Panc1 (cell line): ENCODE data around the gene KRT35. TPM values are rescaled to one million over a fixed set of nuclear protein-coding genes. Genes with fewer than 3 reads are reported as not detected.

Source experiments
- ATAC-seq: fragments of 200-7000 bp; cut with Tn5 transposase; 2 replicates; pipeline ENCODE4 v1.9.1; 2020; ENCODE audit warnings: mild to moderate bottlenecking, moderate library complexity
- BruUV-seq: library from RNA; stranded (reverse); fragments of 400-500 nt; replicated peaks from 2 replicates; lab custom pipeline; 2021; lab: Mats Ljungman, UMichigan
- CTCF ChIA-PET: fragments of 300-600 bp; sonication (Branson Sonifier 250); formaldehyde crosslinking; loops from one replicate; lab custom pipeline; 2022; ENCODE audit warnings: antibody characterized with exemption; lab: Charles Lee
- POLR2A ChIA-PET: fragments of 300-600 bp; sonication (Branson Sonifier 250); formaldehyde crosslinking; loops from one replicate; lab custom pipeline; 2022; ENCODE audit warnings: antibody characterized with exemption; lab: Charles Lee
- DNase-seq: peaks from one replicate; pipeline ENCODE4 v3.0.0-alpha.2; 2010; ENCODE audit warnings: low read depth, low spot score
- H3K27ac ChIP-seq: 2 replicates; pipeline ENCODE4 v1.5.1; 2011; ENCODE audit warnings: mild to moderate bottlenecking, low read length, inconsistent platforms
- H3K27me3 ChIP-seq: fragments of 200-500 bp; sonication (Bioruptor generic); 2 replicates; pipeline ENCODE4 v1.6.0; 2014; ENCODE audit warnings: low read length, inconsistent platforms; ENCODE audit not compliant: control insufficient read depth, insufficient read depth
- H3K36me3 ChIP-seq: fragments of 200-500 bp; sonication (Bioruptor generic); 2 replicates; pipeline ENCODE4 v1.5.1; 2014; ENCODE audit warnings: inconsistent platforms, mild to moderate bottlenecking, low read length, moderate library complexity; ENCODE audit not compliant: control insufficient read depth, insufficient read depth
- H3K4me1 ChIP-seq: 2 replicates; pipeline ENCODE4 v1.5.1; 2011; ENCODE audit warnings: inconsistent platforms, mild to moderate bottlenecking, low read length, moderate library complexity; ENCODE audit not compliant: control insufficient read depth, insufficient read depth
- H3K4me3 ChIP-seq, 2 experiments: 2 replicates each; pipeline ENCODE4 v1.5.1; 2011 to 2012; ENCODE audit warnings: low read depth in 2 of 2, low read length in 2 of 2, mild to moderate bottlenecking in 2 of 2, inconsistent platforms in 1 of 2, moderate library complexity in 1 of 2
- H3K9me3 ChIP-seq: fragments of 200-500 bp; sonication (Bioruptor generic); 2 replicates; pipeline ENCODE4 v1.5.1; 2014; ENCODE audit warnings: low read depth, mild to moderate bottlenecking, inconsistent platforms, low read length, moderate library complexity; ENCODE audit not compliant: control insufficient read depth, insufficient read depth
- POLR2AphosphoS5 ChIP-seq: IDR thresholded peaks from 2 replicates; pipeline ENCODE4 v1.6.1; 2012; ENCODE audit warnings: mild to moderate bottlenecking, low read depth, low read length, moderate library complexity
- SIN3A ChIP-seq: IDR thresholded peaks from 2 replicates; pipeline ENCODE4 v1.6.1; 2012; ENCODE audit warnings: low read depth, mild to moderate bottlenecking, low read length, moderate library complexity, borderline replicate concordance; ENCODE audit not compliant: insufficient read depth
- TCF7L2 ChIP-seq: IDR thresholded peaks from 2 replicates; pipeline ENCODE4 v1.6.1; 2011; ENCODE audit warnings: mild to moderate bottlenecking, low read depth, low read length, inconsistent platforms
- in situ Hi-C: cut with HindIII; loops from 2 replicates; pipeline ENCODE4 v1.10.0; 2016; ENCODE audit warnings: low sequenced_read_pairs, low pct_unique_long_range_greater_than_20kb
- intact Hi-C: fragments of 100-400 bp; cut with micrococcal nuclease; formaldehyde crosslinking; loops from one replicate; pipeline ENCODE4 v1.10.0; 2022; ENCODE audit not compliant: unreplicated experiment
- total RNA-seq: library from RNA; stranded (reverse); gene quantifications from one replicate; pipeline ENCODE4 v1.2.1, GENCODE V29; 2021; ENCODE audit not compliant: unreplicated experiment
- TF ChIP-seq, protein P1 (sequence below): fragments of 450-650 bp; IDR thresholded peaks from 2 replicates; pipeline ENCODE4 v1.5.1; 2017; ENCODE audit warnings: mild to moderate bottlenecking
- TF ChIP-seq, protein P2 (sequence below), 2 experiments: IDR thresholded peaks; 2 replicates each; pipeline ENCODE4 v1.6.1; 2011 to 2012; ENCODE audit warnings: low read depth in 2 of 2, control low read depth in 1 of 2, low read length in 1 of 2, mild to moderate bottlenecking in 1 of 2, moderate library complexity in 1 of 2; ENCODE audit not compliant: insufficient read depth in 1 of 2

KRT35 gene
- total RNA-seq, 1 experiment from 2014 or later = not detected

DNA sequence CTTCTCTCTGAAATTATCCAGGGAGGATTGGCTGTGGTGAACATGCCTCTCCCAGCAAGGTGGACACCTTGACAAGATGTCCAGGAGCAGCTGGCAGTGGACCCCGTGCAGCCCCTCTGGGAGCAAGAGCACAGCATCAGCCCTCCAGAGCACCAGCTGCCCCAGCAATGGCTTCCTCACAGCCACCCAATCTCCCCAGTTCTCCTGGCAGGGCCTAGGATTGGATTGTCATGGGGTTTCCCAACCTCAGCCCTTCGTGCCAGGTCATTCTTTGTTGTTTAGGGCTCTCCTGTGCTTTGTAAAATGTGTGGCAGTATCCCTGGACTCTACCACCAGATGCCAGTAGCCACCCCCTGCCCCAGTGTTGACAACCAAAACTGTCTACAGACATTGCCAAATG is 10.5 kb upstream of the KRT35 start:
- intact Hi-C loops (no loop called here), in situ Hi-C loops (no loop called here)
- DNase-seq (no peak), ATAC-seq (no peak)
- Histone ChIP-seq H3K36me3 (no peaks in the 10 kb centered on the region), H3K27ac (peak overlapping the region; percentile 50; the same call in 1 of the 2 replicates), H3K4me1 (peaks cover 21% of the 10 kb centered on the region), H3K27me3 (no peaks in the 10 kb centered on the region), H3K4me3 (no peak overlapping the region), H3K9me3 (no peaks in the 10 kb centered on the region)
- CTCF ChIA-PET = no interaction called here
- TF ChIP-seq SIN3A = no peak
- TF ChIP-seq, protein P1, sequence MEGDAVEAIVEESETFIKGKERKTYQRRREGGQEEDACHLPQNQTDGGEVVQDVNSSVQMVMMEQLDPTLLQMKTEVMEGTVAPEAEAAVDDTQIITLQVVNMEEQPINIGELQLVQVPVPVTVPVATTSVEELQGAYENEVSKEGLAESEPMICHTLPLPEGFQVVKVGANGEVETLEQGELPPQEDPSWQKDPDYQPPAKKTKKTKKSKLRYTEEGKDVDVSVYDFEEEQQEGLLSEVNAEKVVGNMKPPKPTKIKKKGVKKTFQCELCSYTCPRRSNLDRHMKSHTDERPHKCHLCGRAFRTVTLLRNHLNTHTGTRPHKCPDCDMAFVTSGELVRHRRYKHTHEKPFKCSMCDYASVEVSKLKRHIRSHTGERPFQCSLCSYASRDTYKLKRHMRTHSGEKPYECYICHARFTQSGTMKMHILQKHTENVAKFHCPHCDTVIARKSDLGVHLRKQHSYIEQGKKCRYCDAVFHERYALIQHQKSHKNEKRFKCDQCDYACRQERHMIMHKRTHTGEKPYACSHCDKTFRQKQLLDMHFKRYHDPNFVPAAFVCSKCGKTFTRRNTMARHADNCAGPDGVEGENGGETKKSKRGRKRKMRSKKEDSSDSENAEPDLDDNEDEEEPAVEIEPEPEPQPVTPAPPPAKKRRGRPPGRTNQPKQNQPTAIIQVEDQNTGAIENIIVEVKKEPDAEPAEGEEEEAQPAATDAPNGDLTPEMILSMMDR = no peak
- no peak for TF ChIP-seq POLR2AphosphoS5
- TF ChIP-seq, protein P2, sequence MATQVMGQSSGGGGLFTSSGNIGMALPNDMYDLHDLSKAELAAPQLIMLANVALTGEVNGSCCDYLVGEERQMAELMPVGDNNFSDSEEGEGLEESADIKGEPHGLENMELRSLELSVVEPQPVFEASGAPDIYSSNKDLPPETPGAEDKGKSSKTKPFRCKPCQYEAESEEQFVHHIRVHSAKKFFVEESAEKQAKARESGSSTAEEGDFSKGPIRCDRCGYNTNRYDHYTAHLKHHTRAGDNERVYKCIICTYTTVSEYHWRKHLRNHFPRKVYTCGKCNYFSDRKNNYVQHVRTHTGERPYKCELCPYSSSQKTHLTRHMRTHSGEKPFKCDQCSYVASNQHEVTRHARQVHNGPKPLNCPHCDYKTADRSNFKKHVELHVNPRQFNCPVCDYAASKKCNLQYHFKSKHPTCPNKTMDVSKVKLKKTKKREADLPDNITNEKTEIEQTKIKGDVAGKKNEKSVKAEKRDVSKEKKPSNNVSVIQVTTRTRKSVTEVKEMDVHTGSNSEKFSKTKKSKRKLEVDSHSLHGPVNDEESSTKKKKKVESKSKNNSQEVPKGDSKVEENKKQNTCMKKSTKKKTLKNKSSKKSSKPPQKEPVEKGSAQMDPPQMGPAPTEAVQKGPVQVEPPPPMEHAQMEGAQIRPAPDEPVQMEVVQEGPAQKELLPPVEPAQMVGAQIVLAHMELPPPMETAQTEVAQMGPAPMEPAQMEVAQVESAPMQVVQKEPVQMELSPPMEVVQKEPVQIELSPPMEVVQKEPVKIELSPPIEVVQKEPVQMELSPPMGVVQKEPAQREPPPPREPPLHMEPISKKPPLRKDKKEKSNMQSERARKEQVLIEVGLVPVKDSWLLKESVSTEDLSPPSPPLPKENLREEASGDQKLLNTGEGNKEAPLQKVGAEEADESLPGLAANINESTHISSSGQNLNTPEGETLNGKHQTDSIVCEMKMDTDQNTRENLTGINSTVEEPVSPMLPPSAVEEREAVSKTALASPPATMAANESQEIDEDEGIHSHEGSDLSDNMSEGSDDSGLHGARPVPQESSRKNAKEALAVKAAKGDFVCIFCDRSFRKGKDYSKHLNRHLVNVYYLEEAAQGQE (IDR thresholded peaks at IDR 0.05; ENCODE audit: insufficient read depth in 1 of 2, low read depth in 2 of 2, low read length in 1 of 2) = no peak
- no peak for TF ChIP-seq TCF7L2
- POLR2A ChIA-PET = no interaction called here
- BruUV-seq = no TSS peak

DNA sequence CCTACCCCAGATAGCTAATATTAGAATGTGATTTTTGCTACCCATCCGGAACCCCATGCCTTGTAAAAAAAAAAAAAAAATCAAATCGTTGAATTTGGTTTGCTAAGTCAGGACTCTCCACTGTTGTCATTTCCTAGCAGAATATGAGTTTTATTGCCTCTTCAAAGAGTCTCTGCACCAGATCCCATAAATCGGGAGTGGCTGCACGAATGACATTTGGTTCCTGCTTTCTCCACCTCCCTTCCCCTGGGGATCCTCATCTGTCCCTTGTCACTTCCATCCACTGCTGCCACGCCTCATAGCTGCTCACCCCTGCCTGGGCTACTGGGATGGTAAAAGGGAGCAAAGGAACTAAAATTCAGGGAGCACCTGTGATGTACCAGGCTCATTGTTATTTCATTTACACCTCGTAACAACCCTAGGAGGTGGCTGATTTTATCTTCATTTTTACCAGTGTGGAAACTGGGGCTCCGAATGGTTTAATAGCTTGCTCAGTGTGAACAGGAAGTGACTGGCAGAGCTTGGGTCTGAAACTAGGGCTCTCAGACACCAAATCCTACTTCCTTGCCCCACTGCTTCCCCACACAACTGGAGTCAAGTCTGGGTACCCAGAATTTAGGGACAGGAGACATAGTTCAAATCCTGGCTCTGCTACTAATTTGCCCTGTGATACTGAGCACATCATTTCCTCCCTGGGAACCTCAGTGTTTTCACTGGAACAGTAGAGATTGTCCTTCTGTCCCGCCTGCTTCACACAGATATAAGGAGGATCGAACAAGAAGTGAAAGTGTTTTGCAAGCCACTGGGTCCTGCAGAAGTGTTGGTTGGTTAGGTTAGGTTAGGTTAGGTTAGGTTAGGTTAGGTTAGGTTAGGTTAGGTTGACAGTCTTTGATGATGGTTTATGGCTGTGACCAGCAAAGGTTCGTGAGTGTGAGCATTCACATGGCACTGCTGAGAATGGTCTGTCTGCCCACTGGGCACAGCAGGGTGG is 9.3 kb upstream of the KRT35 start:
- BruUV-seq = no TSS peak
- Histone ChIP-seq H3K36me3 (no peaks in the 10 kb centered on the region), H3K4me3 (no peak overlapping the region), H3K27ac (peak overlapping the region; percentile 77), H3K27me3 (no peaks in the 10 kb centered on the region), H3K4me1 (peaks cover 23% of the 10 kb centered on the region), H3K9me3 (no peaks in the 10 kb centered on the region)
- peak; percentile 41; the same call in 1 of the 2 replicates for TF ChIP-seq TCF7L2
- TF ChIP-seq, protein P1 = no peak
- DNase-seq (no peak), ATAC-seq (no peak)
- ChIA-PET POLR2A (interaction anchor here (0.6 to 0.7 kb wide), 2 partner anchors 198 to 556 kb away, joined by 5 read pairs; no protein-coding TSS in a partner anchor), CTCF (interaction anchor here (0.6 to 1.1 kb wide), 4 partner anchors 31 to 708 kb away, joined by 3 to 4 read pairs (median 3); no protein-coding TSS in a partner anchor)
- intact Hi-C loops = no loop called here
- in situ Hi-C loops = no loop called here
